HG02798 (cell line): Measurements from ENCODE around the gene SNX9.

Source experiments
- ATAC-seq: cut with Tn5 transposase; IDR thresholded peaks from one replicate; pipeline ENCODE4 v1.9.1; 2021; ENCODE audit warnings: mild to moderate bottlenecking; ENCODE audit not compliant: unreplicated experiment, poor library complexity

The SNX9 gene

DNA sequence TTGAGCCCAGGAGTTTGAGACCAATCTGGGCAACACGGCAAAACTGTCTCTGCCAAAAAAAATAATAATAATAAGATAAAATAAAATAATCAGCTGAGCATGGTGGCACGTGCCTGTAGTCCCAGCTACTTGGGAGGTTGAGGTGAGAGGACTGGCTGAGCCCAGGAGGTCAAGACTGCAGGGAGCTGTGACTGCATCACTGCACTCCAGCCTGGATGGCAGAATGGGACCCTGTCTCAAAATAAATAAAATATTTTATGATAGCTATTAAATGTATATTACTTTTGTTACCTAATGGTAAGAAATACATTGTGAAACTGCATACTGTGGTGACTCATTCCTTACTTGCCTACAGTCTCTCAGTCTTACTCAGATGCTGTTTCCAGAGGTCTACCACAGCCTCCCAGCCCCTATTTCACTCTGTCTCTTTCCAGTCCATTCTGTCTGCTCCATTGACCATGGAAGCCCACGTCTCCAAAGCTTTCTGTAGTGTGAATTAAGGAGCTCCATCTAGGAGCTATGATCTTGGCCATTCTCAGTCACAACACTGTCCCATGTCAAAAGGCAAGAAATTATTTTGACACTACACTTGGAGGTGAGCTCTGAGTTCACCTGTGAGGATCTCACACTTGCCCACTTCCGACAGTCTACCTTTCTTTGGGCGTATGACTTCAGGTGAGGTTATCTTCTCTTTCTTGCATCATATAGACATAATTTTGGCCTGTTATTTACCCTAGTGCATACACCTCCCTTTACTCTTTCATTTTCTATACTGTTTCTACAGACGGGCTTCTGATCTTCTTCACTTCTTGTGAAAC, 22.4 kb upstream of the SNX9 start:
- peak; percentile 94 for ATAC-seq

- no peak for ATAC-seq
Measured at GRCh38 chr6:157804448-157805327, 18.4 kb upstream of the SNX9 start.

GRCh38 chr6:157806131-157806855, 16.8 kb upstream of the SNX9 start:
- no peak for ATAC-seq

DNA sequence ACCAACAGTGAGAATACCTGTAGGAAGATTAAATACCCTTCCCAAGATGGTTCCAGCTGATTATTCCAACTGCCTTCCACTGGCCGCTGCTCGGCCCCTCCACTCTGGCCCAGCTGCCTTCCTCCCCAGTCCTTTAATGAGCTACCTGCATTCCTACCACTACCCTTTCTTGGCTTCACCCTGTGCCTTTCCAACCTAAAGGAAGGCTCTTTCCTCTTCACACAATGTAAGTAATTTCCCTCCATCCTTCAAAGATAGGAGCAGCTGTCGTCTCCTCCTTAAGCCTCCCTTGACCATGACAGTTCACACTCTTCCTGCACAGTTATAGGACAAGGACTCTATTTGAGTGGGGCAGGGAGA, 16.2 kb upstream of the SNX9 start:
- no peak for ATAC-seq

GRCh38 chr6:157808405-157808950, 14.6 kb upstream of the SNX9 start:
- no peak for ATAC-seq

DNA sequence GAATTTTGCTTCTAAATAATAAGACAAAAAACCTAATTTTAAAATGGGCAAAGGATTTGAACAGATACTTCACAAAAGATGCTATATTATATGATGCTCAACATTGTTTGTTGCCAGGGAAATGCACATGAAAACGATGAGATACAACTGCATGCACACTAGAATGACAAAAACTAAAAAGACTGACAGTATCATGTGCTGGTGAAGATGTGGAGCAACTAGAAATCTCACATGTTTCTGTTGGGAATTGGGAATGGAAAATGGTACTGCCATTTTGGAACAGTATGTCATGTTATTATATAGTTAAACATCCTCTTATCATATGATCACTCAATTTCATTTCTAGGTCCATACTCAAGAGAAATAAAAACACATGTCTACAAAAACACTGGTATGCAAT, 13.4 kb upstream of the SNX9 start:
- ATAC-seq: no peak

GRCh38 chr6:157811137-157811475, 11.9 kb upstream of the SNX9 start:
- ATAC-seq: no peak

GRCh38 chr6:157811476-157812173, 11.4 kb upstream of the SNX9 start:
- no peak for ATAC-seq

DNA sequence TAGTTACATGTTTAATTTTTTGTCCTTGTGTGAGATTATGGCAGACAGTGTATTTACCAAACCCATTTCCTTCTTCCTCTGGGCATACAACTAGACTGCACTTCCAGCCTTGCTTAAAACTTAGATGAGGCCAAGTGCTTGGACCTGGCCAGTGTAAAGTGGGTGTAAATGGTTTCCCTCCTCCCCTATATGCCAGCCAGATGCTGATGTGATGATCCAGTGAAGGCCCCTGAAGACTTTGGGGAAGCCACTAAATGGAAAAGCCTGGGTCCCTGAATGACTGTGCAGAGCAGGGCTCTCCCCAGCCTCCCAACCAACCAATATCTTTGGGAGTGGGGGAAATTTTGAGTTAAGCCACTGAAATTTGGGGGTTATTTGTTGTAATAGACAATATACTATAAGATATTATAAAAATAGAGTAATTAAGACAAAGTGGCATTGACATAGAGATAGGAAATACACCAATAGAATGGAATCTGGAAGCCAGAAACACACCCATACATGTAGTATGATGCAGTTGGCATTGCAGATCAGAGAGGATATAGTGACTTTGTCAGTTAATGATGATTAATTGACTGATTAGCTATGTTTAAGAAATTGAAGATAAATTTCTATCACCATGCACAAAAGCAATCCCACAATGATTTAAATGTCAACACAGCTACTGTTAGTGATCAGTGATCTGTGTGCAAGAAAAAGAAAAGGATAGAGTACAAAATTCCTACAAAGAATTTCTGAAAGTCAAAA, 10.4 kb upstream of the SNX9 start:
- ATAC-seq: no peak

DNA sequence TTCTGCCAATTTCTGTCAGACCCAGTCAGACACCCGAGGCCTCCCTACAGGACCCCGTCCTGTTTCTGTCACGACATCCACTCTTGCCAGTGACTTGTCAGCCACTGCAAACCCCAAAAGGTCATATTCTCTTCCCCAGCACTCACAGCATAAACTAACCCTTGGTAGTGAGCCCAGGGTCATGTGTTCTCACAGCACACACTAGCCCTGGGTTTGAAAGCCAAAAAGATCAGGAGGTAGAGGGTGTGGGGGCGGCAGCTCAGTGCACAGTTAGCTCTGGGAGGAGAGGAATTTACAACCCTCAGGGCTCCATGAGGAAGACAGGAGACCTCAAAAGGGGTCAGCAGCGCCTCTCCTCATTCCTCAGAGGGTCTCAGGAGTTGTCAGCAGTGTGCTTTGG, 9.9 kb upstream of the SNX9 start:
- ATAC-seq: no peak

- no peak for ATAC-seq
Measured at GRCh38 chr6:157813750-157814455, 9.1 kb upstream of the SNX9 start.

- peak; percentile 84 for ATAC-seq
Measured at GRCh38 chr6:157814883-157815282, 8.2 kb upstream of the SNX9 start.

- no peak for ATAC-seq
Measured at GRCh38 chr6:157821342-157822033, 1.6 kb upstream of the SNX9 start.

DNA sequence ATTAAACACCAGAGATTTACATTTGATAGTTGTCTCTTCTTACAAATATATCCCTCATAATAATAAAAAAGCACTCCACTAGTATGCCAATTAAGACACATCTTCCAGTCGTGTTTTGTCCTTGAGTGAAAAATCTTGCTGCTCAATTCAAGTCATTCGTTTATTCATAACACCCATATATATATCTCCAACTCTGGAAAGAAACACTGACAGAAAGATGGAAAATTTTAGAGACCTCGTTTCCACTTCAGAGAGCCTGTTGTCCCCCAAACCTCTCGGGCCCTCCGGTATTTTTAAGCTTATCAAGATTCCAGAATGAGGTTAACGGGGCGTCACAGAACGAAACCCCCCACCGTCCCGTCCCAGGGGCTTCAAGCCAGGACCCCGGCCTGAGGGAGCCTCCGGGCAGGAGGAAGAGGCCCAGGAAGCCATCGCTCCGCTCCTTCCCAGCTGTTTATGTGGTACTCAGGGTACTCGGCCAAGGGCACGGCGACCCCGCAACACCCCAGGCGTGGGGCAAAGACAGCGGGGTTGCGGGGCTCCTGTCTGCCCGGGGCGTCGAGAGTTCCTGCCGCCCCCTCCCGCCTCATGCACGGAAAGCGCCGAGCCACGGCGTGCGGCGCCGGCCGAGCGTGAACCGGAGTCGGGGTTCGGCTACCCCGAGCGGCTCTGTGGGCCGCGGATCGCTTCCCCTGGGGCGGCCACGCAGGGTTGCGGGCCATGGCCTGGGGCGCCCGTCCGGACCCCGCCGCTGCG, 623 bp upstream of the SNX9 start:
- no peak for ATAC-seq

DNA sequence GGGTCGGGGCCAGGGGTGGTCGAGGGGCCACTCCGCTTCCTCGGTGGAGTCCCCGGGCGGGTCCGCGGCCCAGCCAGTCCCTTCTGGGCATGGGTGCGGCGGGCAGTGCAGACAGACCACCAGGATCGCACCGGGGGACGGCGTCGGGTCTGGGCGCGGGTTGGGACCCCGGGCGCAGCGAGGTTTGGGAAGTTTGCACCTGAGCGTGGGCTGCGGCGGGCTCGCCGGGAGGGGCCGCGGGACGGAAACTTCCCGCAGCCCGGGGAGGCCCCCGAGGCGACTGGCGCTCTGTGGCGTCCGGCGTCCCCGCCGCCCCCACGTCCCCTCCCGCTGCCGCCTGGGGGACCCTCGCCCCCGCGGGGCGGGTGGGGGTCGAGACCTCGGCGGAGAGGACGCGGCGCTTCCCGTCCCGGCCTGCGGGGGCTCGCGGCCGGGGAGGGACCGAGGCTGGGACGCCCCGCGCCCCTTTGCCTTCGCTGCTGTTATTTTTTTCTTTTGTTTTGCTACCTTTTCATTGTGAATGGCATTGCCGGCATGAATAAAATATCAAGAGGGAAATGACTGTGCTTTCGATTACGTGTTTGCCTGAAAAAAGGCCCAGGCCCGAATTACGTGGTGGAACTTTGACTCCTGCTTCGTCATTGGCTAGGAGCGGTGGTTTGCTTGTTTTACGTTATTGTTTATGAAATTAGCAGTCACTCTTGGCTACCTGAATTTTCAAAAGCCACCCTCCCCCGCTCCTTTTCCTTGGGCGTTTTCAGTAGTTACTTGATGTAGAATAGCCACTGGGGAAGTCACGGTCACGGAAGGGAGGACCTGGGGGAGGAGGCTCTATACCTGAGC, 703 bp downstream of the SNX9 start:
- peak; percentile 50 for ATAC-seq

GRCh38 chr6:157825243-157825904, 2.3 kb downstream of the SNX9 start:
- no peak for ATAC-seq
